GM12878 (cell line): ENCODE results near the gene SH3BP5. TPM values are rescaled to one million over a fixed set of nuclear protein-coding genes. Genes with fewer than 3 reads are reported as not detected.
A peak's percentile ranks its signal among the peaks of the same experiment; 100 is the strongest.

ENCODE experiments used
- BCL11A ChIP-seq: IDR thresholded peaks from 2 replicates; pipeline ENCODE4 v1.6.1; 2011; ENCODE audit warnings: low read depth, low read length
- E4F1 ChIP-seq: fragments of 450-650 bp; IDR thresholded peaks from 2 replicates; pipeline ENCODE4 v1.6.1; 2018; ENCODE audit warnings: borderline replicate concordance, mild to moderate bottlenecking; ENCODE audit not compliant: partially characterized antibody
- ELK1 ChIP-seq: IDR thresholded peaks from 2 replicates; pipeline ENCODE4 v1.6.1; 2012; ENCODE audit warnings: low read depth, low read length, improper control_type of control experiment
- HDAC6 ChIP-seq: fragments of 200-600 bp; sonication (generic); IDR thresholded peaks from one replicate; pipeline ENCODE4 v1.8.0; 2017; ENCODE audit warnings: antibody characterized with exemption; ENCODE audit not compliant: unreplicated experiment
- KAT2A ChIP-seq: conservative IDR thresholded peaks from 2 replicates; pipeline ENCODE4 v1.6.1; 2011; ENCODE audit warnings: low read depth, low read length; ENCODE audit not compliant: control insufficient read depth
- LARP7 ChIP-seq: fragments of 450-650 bp; IDR thresholded peaks from 2 replicates; pipeline ENCODE4 v1.6.1; 2017; ENCODE audit warnings: mild to moderate bottlenecking
- MYB ChIP-seq: fragments of 150-350 bp; IDR thresholded peaks from 2 replicates; pipeline ENCODE4 v1.6.1; 2014; ENCODE audit warnings: mild to moderate bottlenecking, low read depth, low read length, borderline replicate concordance
- NBN ChIP-seq: fragments of 450-650 bp; IDR thresholded peaks from 2 replicates; pipeline ENCODE4 v1.6.1; 2016
- SKIL ChIP-seq: fragments of 450-650 bp; IDR thresholded peaks from 2 replicates; pipeline ENCODE4 v1.6.1; 2017; ENCODE audit warnings: mild to moderate bottlenecking, low read depth, inconsistent platforms; ENCODE audit not compliant: poor library complexity, severe bottlenecking
- ZNF217 ChIP-seq: fragments of 450-650 bp; IDR thresholded peaks from 2 replicates; pipeline ENCODE4 v1.6.1; 2017; ENCODE audit warnings: antibody characterized with exemption, mild to moderate bottlenecking
- ZNF687 ChIP-seq: fragments of 450-650 bp; IDR thresholded peaks from 2 replicates; pipeline ENCODE4 v1.6.1; 2017; ENCODE audit warnings: mild to moderate bottlenecking, moderate library complexity
- polyA plus RNA-seq, 11 experiments: library from polyadenylated mRNA; depleted of rRNA in 4 of 11; unstranded in 6 of 11; stranded (reverse) in 5 of 11; fragments of >200 nt; fragmentation: Nextera tagmentation in 4 of 11; fragmentation: Illumina TruSeq in 1 of 11; extraction: Ambion mirVana in 4 of 11; extraction: Trizol in 1 of 11; gene quantifications; 1 replicate in 1 of 11; 2 replicates in 10 of 11; pipeline versions ENCODE4 v1.2.1 to v1.2.3, GENCODE V29; 2011 to 2016; ENCODE audit warnings: inconsistent platforms in 2 of 11, missing spikeins in 2 of 11, low read depth in 1 of 11
- total RNA-seq, 4 experiments: library from RNA; depleted of rRNA in 3 of 4; stranded (reverse); fragments of >200 nt in 3 of 4; fragmentation: Illumina TruSeq in 1 of 4; extraction: Trizol in 1 of 4; gene quantifications; 2 replicates each; pipeline versions ENCODE4 v1.2.1 to v1.2.3, GENCODE V29; 2013 to 2021
- TF ChIP-seq, protein P1 (sequence below): fragments of 450-650 bp; IDR thresholded peaks from 2 replicates; pipeline ENCODE4 v1.6.1; 2017; ENCODE audit warnings: low read depth, mild to moderate bottlenecking, moderate library complexity
- TF ChIP-seq, protein P2 (sequence below): IDR thresholded peaks from 2 replicates; pipeline ENCODE4 v1.6.1; 2011; ENCODE audit warnings: borderline replicate concordance, low read depth, mild to moderate bottlenecking, moderate library complexity, low read length; ENCODE audit not compliant: insufficient read depth, poor library complexity, severe bottlenecking
- TF ChIP-seq, protein P3 (sequence below): fragments of 450-650 bp; IDR thresholded peaks from 2 replicates; pipeline ENCODE4 v1.6.1; 2014; ENCODE audit warnings: mild to moderate bottlenecking

Gene SH3BP5
- total and polyA plus RNA-seq, 10 of the 15 experiments (the other 5 are each of a cell fraction or from before 2014, with no cell fraction given) = 14.9 to 87.5 (median 43.7) TPM

DNA sequence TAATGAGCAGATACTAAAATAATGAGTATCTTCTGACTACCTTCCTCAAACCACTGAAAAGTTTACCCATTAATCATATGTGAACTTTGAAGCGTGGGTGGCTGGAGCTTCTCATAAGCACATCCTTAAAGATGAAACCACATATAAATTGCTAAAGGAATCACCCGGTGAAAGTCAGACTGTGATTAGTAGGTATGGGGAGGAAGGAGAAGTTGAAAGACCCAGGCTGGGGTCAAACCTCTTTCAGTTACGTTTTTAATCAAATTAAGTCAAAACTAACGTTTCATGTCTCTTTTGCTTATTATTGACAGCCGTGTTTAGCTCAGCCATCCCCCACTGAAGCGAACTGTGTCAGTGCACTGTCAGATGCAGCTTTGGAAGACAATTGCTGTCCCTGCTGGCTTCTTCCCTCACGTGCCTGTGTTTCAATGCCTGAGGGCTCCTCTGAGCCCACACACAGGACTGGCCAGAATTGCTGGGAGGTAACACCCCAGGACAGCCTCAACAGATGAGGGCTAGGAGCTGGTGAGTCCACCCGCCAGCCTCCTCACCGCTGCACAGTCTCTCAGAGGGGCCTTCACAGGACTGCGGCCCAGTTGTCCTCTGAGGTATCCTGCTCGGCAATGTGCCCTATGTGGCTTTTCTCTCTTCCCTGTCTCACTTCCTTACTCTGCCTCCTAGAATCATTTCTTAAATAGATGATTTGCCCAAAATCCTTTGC, 29.3 kb upstream of the SH3BP5 start (continued):
- TF ChIP-seq ZNF687 (peak; percentile 73; the same call in 1 of the 2 replicates), NBN (peak; percentile 92), BCL11A (peak; percentile 99), SKIL (peak; percentile 100), MYB (peak; percentile 81; the same call in 1 of the 2 replicates), E4F1 (no peak), ZNF217 (peak; percentile 98), KAT2A (no peak), LARP7 (peak; percentile 68), ELK1 (no peak), HDAC6 (no peak)
- TF ChIP-seq, protein P1, sequence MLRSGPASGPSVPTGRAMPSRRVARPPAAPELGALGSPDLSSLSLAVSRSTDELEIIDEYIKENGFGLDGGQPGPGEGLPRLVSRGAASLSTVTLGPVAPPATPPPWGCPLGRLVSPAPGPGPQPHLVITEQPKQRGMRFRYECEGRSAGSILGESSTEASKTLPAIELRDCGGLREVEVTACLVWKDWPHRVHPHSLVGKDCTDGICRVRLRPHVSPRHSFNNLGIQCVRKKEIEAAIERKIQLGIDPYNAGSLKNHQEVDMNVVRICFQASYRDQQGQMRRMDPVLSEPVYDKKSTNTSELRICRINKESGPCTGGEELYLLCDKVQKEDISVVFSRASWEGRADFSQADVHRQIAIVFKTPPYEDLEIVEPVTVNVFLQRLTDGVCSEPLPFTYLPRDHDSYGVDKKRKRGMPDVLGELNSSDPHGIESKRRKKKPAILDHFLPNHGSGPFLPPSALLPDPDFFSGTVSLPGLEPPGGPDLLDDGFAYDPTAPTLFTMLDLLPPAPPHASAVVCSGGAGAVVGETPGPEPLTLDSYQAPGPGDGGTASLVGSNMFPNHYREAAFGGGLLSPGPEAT = peak; percentile 98
- TF ChIP-seq, protein P2, sequence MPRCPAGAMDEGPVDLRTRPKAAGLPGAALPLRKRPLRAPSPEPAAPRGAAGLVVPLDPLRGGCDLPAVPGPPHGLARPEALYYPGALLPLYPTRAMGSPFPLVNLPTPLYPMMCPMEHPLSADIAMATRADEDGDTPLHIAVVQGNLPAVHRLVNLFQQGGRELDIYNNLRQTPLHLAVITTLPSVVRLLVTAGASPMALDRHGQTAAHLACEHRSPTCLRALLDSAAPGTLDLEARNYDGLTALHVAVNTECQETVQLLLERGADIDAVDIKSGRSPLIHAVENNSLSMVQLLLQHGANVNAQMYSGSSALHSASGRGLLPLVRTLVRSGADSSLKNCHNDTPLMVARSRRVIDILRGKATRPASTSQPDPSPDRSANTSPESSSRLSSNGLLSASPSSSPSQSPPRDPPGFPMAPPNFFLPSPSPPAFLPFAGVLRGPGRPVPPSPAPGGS = peak; percentile 86
- TF ChIP-seq, protein P3, sequence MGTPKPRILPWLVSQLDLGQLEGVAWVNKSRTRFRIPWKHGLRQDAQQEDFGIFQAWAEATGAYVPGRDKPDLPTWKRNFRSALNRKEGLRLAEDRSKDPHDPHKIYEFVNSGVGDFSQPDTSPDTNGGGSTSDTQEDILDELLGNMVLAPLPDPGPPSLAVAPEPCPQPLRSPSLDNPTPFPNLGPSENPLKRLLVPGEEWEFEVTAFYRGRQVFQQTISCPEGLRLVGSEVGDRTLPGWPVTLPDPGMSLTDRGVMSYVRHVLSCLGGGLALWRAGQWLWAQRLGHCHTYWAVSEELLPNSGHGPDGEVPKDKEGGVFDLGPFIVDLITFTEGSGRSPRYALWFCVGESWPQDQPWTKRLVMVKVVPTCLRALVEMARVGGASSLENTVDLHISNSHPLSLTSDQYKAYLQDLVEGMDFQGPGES = no peak
